Activated CD8-positive, alpha-beta memory T cell treated with anti-CD3 and anti-CD28 coated beads for 36 hours (primary cell): ENCODE measurements around the gene TMSB4Y. TPM values are rescaled to one million over a fixed set of nuclear protein-coding genes. Genes with fewer than 3 reads are reported as not detected.

Experiments
- CTCF ChIA-PET: fragments of 350-600 bp; sonication (Branson Sonifier 250); formaldehyde crosslinking; loops from one replicate; lab custom pipeline; 2021; ENCODE audit warnings: antibody characterized with exemption; lab: Charles Lee
- POLR2A ChIA-PET: fragments of 350-600 bp; sonication (Branson Sonifier 250); formaldehyde crosslinking; loops from one replicate; lab custom pipeline; 2021; ENCODE audit warnings: antibody characterized with exemption; lab: Charles Lee
- total RNA-seq, 2 experiments: library from RNA; stranded (reverse); gene quantifications; one replicate each; pipeline ENCODE4 v1.2.3, GENCODE V29; 2021

TMSB4Y gene
- 1 to 10 TPM; 1.2 to 1.4 TPM for total RNA-seq

DNA sequence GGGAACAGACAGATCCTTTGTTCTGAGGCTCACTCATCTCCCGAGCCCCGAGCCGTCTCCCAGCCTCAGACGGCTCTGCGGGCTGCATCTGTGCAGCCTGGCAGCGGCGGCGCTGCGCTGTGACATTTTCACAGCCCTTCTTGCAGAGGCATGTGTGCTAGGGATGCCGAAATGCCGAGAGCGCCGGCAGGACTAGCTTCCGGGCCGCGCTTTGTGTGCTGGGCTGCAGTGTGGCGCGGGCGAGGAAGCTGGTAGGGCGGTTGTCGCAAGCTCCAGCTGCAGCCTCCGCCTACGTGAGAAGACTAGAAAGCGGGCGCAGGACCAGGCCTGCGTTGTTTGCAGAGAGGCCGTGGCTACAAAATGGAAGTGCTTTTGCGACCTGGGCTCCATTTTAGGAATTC is at the start of gene TMSB4Y:
Gene TMSB4Y (plus strand): TSS at position 332 of the 401 bp plus-strand sequence.
- POLR2A ChIA-PET = interaction anchor here (0.5 to 0.9 kb wide), 6 partner anchors 29 to 812 kb away, joined by 3 read pairs; partner anchors contain the start of gene UTY
- CTCF ChIA-PET = interaction anchor here (1.0 kb wide), 1 partner anchor 266 kb away, joined by 3 read pairs; no protein-coding TSS in a partner anchor

DNA sequence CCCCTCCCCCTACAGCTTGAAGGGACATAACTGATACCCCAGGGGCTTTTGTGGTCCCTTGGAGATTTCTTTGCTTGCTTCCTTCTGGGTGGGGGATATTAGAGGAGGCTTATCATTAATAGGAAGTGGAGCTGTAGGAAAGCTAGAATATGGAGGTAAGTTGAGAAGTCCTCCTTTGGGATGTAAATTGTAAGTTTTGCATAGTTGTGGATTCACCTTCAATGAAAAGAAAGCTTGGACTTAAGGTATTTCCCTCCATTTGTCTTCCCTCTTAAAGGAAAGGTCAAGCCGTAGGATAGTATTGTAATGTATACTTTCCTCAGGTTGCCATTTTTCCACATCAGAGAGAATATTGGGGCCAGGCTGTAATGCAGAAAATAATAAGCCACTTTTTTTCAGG is 39.5 kb upstream of the TMSB4Y start:
- ChIA-PET CTCF (no interaction called here), POLR2A (no interaction called here)

DNA sequence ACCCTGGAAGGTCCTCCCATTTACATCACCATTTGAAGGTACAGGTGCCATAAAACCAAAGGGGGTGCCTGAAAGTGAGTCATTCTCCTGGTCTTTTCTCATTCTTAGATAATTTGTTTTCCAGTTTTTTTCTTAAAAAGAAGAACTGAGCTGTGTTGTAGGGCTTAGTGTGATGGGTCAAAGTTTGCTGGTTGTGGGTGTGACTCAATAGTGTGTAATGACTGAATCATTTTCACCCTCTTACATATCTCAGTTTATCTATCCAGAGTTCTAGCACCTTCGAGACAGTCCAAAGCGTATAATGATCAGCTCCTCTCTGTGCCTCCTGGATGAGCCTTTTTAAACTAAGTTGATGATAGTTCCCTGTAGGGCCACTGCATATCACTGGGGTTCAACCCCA is 32.6 kb upstream of the TMSB4Y start:
- ChIA-PET CTCF (no interaction called here), POLR2A (no interaction called here)

DNA sequence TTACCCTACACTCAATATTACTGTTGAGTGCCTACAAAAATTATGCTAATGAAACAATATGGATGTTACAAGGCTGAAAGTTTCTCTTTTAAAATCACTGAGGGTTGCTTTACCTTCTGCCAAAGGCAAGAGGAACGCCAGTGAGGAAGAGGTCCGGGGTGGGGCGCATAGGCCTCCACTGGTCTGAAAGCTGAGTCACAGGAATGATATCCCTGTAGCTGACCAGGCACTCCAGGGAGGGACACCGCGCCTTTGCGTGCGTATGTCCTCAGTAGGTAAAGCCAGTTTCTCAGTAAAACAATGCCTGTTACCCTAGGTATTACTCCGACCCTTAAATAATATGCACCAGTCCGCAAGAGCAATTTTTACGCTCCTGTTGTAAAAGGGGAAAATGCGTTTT is 1.4 kb upstream of the TMSB4Y start:
- POLR2A ChIA-PET = no interaction called here
- CTCF ChIA-PET = no interaction called here

DNA sequence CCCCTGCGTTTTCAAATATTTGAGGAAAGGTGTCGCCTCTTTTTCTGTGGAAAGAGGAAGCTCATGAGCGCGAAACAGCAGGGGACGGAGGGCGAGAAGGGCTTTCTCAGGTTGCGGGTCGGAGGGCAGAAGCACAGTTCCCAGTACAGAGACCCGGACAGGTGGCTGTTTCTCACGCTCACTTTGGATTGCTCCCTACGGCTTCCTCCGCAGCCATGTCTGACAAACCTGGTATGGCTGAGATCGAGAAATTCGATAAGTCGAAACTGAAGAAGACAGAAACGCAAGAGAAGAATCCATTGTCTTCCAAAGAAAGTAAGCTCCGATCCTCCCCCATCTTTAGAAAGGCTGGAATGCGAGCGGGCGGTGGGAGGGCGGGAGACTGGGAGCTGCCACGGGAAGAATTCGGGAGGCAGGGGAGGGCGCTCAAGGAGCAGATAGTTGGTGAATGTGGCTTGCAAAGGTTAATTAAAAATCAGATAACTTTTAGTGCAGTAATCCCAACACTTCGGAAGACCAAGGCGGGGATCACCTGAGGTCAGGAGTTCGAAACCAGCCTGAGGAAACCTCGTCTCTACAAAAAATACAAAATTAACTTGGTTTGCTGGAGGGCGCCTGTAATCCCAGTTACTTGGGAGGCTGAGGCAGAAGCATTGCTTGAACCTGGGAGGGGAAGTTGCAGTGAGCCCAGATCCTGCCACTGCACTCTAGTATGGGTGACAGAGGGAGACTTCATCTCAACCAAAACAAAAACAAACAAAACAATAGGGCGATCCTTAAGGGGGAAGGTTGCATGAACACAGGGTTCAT is 627 bp downstream of the TMSB4Y start:
- ChIA-PET POLR2A (interaction anchor here (0.6 to 0.9 kb wide), 3 partner anchors 28 to 797 kb away, joined by 3 read pairs; partner anchors contain the start of gene UTY), CTCF (interaction anchor here (1.0 kb wide), 1 partner anchor 267 kb away, joined by 3 read pairs; no protein-coding TSS in a partner anchor)

DNA sequence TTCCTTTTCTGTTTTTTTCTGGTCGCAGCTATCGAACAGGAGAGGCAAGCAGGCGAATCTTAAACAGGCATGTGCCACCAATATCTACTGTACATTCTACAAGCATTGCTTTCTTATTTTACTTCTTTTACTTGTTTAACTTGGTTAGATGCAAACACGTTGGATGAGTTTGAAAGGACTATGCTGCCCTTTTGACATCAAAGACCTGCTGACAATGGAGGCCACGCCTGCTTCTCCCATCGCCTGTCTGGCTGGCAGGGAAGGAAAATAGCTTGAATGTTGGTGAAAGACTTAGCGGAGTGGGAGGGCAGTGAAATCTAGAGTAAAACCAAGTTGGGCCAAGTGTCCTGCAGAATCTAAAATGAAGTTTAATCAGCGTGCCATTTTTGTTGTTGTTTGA is 1.5 kb downstream of the TMSB4Y start:
- CTCF ChIA-PET = no interaction called here
- POLR2A ChIA-PET = no interaction called here

DNA sequence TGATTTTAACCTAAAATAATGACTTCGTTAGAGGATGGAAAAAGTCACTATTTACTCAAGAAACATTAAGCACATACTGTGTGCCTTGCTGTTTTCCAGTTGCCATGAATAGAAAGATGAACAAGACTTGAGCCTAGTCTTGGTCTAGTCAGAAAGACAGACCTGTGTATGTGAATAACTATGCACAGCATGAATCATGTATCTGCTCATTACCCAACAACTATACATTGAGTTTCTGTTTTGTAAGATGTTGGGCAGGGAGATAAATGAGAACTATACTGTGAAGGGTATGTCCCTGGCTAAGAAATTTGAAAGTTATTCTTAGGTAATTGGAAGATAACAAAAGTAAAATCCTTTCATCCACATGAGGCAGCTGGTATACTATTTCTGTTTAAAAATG is 4.3 kb downstream of the TMSB4Y start:
- CTCF ChIA-PET = no interaction called here

DNA sequence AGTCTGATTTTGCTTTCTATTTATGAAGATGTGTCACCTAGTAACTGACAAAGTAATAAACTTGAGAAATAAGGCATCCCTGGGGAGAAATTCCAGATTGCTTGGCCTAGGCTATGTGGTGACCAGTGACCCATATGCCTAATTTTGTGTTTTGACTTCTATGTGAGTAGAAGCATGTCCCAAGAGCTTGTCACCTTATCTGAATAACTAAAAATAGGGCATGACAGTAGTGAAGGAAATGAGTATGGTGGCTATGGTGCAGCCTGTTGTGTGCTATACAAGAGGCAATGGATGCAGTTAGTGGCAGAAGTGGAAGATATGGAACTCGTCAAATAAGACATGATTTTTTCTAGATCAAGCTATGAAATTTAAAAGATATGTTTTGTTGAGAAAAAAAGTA is 15.3 kb downstream of the TMSB4Y start:
- POLR2A ChIA-PET = no interaction called here
- CTCF ChIA-PET = no interaction called here

More for the DNA sequence above, 4.3 kb downstream of the TMSB4Y start:
- POLR2A ChIA-PET = no interaction called here

DNA sequence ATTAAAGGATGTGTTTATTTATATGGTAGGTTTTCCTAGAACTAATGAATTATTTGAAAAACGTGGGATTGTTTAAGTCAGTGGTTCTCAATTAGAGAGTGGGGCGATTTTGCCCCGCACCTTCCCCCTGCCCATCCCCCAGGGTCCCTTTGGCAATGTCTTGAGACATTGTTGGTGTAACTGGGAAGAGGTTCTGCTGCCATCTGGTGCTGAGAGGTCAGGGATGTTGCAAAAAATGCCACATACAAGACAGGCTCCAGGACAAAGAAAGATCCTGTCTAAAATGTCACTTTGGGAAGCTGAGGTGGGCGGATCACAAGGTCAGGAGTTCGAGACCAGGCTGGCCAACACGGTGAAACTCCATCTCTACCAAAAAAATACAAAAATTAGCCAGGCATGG is 25.8 kb downstream of the TMSB4Y start:
- ChIA-PET CTCF (no interaction called here), POLR2A (no interaction called here)

DNA sequence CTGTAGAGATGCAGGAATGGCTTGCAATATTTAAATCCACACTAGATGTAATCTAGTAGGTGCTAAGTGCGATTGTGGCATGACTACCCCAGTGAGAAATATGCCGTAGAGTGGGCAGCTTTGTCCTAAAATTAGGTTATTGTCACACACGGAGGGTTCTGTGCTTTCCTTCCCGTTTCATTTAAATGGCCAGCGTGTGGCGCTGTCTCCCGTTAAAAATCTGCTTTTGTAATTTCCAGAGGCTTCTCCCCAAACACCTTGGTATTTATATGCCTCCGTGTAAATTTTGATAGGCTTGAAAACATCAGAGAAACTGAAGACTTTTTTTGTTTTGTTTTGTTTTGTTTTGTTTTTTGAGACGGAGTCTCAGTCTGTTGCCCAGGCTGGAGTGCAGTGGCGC is 34.9 kb downstream of the TMSB4Y start:
- ChIA-PET CTCF (interaction anchor here (1.0 kb wide), 2 partner anchors 12 to 17 kb away, joined by 3 read pairs; no protein-coding TSS in a partner anchor), POLR2A (interaction anchor here (0.6 kb wide), 1 partner anchor 1562 kb away, joined by 4 read pairs; no protein-coding TSS in a partner anchor)

DNA sequence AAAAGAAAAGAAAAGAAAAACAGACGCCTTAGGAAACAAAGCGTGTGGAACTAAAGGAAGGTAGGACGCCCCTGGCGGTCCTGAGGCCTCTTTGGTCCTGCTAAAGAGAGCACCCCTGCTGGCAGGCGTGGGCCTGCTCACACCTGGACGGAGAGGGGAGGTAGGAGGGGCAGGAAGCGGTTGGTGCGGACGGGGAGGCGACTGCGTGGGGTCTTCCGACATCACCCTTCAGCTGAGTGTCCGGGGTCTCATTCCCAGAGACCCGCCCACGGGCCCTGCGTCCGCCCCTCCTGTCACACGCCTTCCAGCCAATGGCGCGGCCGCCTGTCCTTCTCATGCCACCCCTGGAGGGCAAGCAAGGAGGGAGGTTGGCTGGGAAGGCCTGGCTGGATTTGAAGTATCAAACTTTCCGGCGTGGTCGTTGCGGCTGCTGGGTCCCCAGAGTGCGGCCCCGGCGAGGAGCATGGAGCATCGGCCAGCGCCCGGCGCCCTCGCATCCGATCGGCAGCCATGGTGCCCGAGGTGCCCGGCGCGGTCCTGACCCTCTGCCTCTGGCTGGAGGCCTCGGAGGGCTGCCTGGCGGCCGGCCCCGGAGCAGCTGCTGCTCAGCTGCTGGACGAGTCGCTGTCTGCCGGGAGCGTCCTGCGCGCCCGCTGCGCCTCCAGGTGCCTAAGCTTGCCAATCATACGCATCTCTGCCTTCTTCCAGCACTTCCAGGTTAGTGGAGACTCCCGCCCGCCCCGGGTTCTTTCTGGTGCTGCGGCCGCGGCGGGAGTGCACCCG is 47.8 kb downstream of the TMSB4Y start:
- ChIA-PET CTCF (interaction anchor here (0.7 to 1.0 kb wide), 3 partner anchors 13 to 653 kb away, joined by 3 read pairs; no protein-coding TSS in a partner anchor), POLR2A (interaction anchor here (0.6 to 0.7 kb wide), 2 partner anchors 42 to 593 kb away, joined by 3 read pairs; no protein-coding TSS in a partner anchor)

DNA sequence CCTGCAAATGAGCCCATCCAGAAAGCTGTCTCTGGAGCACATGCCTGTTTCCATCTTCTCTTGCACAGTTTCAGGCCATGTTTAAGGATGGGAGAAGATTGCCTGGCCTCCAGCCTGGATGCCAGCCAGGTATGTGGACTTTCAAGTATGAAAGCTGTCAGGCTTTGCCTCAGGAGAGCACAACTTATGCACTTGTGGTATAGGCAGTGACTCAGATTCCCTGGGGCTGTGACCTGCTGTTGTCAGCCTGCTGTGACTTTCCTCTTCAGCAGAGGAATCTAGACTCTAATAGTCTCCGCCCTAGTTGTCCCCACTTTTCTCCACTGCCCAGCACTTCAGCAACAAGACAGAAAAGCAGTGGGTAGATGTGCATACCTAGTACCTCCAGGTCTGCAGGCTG is 51.0 kb downstream of the TMSB4Y start:
- POLR2A ChIA-PET = no interaction called here
- CTCF ChIA-PET = no interaction called here

Other genes starting within 250 kb of the TMSB4Y start
- gene UTY, start 223.9 kb upstream of the TMSB4Y start, total RNA-seq = 10 to 100 TPM; 12.4 to 14.5 TPM